Osteoblast (primary cell): ENCODE data around the gene FSTL4. TPM values are rescaled to one million over a fixed set of nuclear protein-coding genes. Genes with fewer than 3 reads are reported as not detected.

Source experiments
- DNase-seq: peaks from one replicate; pipeline ENCODE4 v3.0.0; 2011; ENCODE audit warnings: low spot score, mixed read lengths; ENCODE audit not compliant: insufficient read length; ENCODE audit errors: missing footprints
- H2AFZ ChIP-seq: 2 replicates; pipeline ENCODE4 v1.6.0; 2011; ENCODE audit warnings: mild to moderate bottlenecking, low read length
- H3K27ac ChIP-seq: 2 replicates; pipeline ENCODE4 v1.5.1; 2011; ENCODE audit warnings: mild to moderate bottlenecking, low read depth, low read length, moderate library complexity
- H3K27me3 ChIP-seq: 2 replicates; pipeline ENCODE4 v1.6.0; 2012; ENCODE audit warnings: mild to moderate bottlenecking, control low read depth, inconsistent platforms, low read length, moderate library complexity; ENCODE audit not compliant: insufficient read depth
- H3K36me3 ChIP-seq: 2 replicates; pipeline ENCODE4 v1.5.1; 2011; ENCODE audit warnings: mild to moderate bottlenecking, low read length, control low read depth, moderate library complexity; ENCODE audit not compliant: insufficient read depth
- H3K4me1 ChIP-seq: 2 replicates; pipeline ENCODE4 v1.5.1; 2011; ENCODE audit warnings: mild to moderate bottlenecking, low read length, control low read depth, moderate library complexity; ENCODE audit not compliant: insufficient read depth
- H3K4me2 ChIP-seq: 2 replicates; pipeline ENCODE4 v1.6.0; 2011; ENCODE audit warnings: mild to moderate bottlenecking, low read length; ENCODE audit not compliant: insufficient read depth
- H3K4me3 ChIP-seq: fragments of 200-600 bp; sonication (generic); 3 replicates; pipeline ENCODE4 v1.5.1; 2012; ENCODE audit warnings: mild to moderate bottlenecking, low read length, inconsistent platforms; ENCODE audit not compliant: insufficient read depth
- H3K79me2 ChIP-seq: 2 replicates; pipeline ENCODE4 v1.6.0; 2012; ENCODE audit warnings: mild to moderate bottlenecking, low read length, control low read depth, inconsistent platforms; ENCODE audit not compliant: insufficient read depth
- H3K9me3 ChIP-seq: 2 replicates; pipeline ENCODE4 v1.5.1; 2011; ENCODE audit warnings: low read depth, low read length, control low read depth
- H4K20me1 ChIP-seq: 2 replicates; pipeline ENCODE4 v1.6.0; 2012; ENCODE audit warnings: mild to moderate bottlenecking, low read length, control low read depth; ENCODE audit not compliant: insufficient read depth
- CTCF ChIP-seq: IDR thresholded peaks from 2 replicates; pipeline ENCODE4 v1.5.1; 2011; ENCODE audit warnings: mild to moderate bottlenecking, low read depth, low read length, moderate library complexity; ENCODE audit errors: extremely low read depth
- total RNA-seq: library from RNA; depleted of rRNA; stranded (reverse); fragments of >200 nt; gene quantifications from 2 replicates; pipeline ENCODE4 v1.2.3, GENCODE V29; 2012

FSTL4 gene
- total RNA-seq, 1 donor: not detected

- Histone ChIP-seq H2AFZ (no peak overlapping the region), H3K4me1 (no peaks in the 10 kb centered on the region), H3K27me3 (no peaks in the 10 kb centered on the region), H3K4me2 (no peak overlapping the region), H3K36me3 (no peaks in the 10 kb centered on the region), H3K4me3 (no peak overlapping the region), H4K20me1 (no peaks in the 10 kb centered on the region), H3K9me3 (no peaks in the 10 kb centered on the region), H3K79me2 (no peaks in the 10 kb centered on the region), H3K27ac (no peak overlapping the region)
- no peak for DNase-seq
- TF ChIP-seq CTCF: no peak
Measured at GRCh38 chr5:133384903-133385302, 227.4 kb downstream of the FSTL4 start.

- H4K20me1 ChIP-seq: no peaks in the 10 kb centered on the region
- H3K27ac ChIP-seq: no peak overlapping the region
- no peaks in the 10 kb centered on the region for H3K27me3 ChIP-seq
- no peaks in the 10 kb centered on the region for H3K79me2 ChIP-seq
- H3K9me3 ChIP-seq: no peaks in the 10 kb centered on the region
- no peak for TF ChIP-seq CTCF
- H3K4me1 ChIP-seq: no peaks in the 10 kb centered on the region
- H3K36me3 ChIP-seq: no peaks in the 10 kb centered on the region
- no peak overlapping the region for H3K4me3 ChIP-seq
- H2AFZ ChIP-seq: no peak overlapping the region
- no peak for DNase-seq
- H3K4me2 ChIP-seq: no peak overlapping the region
Measured at GRCh38 chr5:133384120-133384855, 228.1 kb downstream of the FSTL4 start.

- Histone ChIP-seq H4K20me1 (no peaks in the 10 kb centered on the region), H2AFZ (no peak overlapping the region), H3K36me3 (no peaks in the 10 kb centered on the region), H3K27ac (no peak overlapping the region), H3K4me1 (no peaks in the 10 kb centered on the region), H3K9me3 (no peaks in the 10 kb centered on the region), H3K4me3 (no peak overlapping the region), H3K4me2 (no peak overlapping the region), H3K27me3 (no peaks in the 10 kb centered on the region), H3K79me2 (no peaks in the 10 kb centered on the region)
- no peak for DNase-seq
- no peak for TF ChIP-seq CTCF
Measured at GRCh38 chr5:133383580-133383939, 228.8 kb downstream of the FSTL4 start.

GRCh38 chr5:133382661-133383579 is 229.4 kb downstream of the FSTL4 start:
- Histone ChIP-seq H3K4me2 (no peak overlapping the region), H2AFZ (no peak overlapping the region), H3K4me3 (no peak overlapping the region), H3K4me1 (no peaks in the 10 kb centered on the region), H4K20me1 (no peaks in the 10 kb centered on the region), H3K79me2 (no peaks in the 10 kb centered on the region), H3K27ac (no peak overlapping the region), H3K9me3 (no peaks in the 10 kb centered on the region), H3K36me3 (no peaks in the 10 kb centered on the region), H3K27me3 (no peaks in the 10 kb centered on the region)
- no peak for TF ChIP-seq CTCF
- DNase-seq: no peak
